GM23338 (cell line): Measurements from ENCODE around the gene ABCA5. TPM values are rescaled to one million over a fixed set of nuclear protein-coding genes. Genes with fewer than 3 reads are reported as not detected.

Experiments
- ATAC-seq: fragments of 200-7000 bp; cut with Tn5 transposase; 3 replicates; pipeline ENCODE4 v1.9.1; 2020
- DNase-seq: peaks from one replicate; pipeline ENCODE4 v3.0.0-alpha.2; 2015; ENCODE audit warnings: low spot score
- H2AFZ ChIP-seq: fragments of 200-600 bp; sonication (generic); 2 replicates; pipeline ENCODE4 v1.8.0; 2016; ENCODE audit warnings: antibody characterized with exemption, mild to moderate bottlenecking, moderate library complexity
- H3F3A ChIP-seq: fragments of 200-600 bp; sonication (generic); replicated peaks from 2 replicates; pipeline ENCODE4 v1.8.0; 2017; ENCODE audit warnings: antibody characterized with exemption, mixed run types, low read depth
- H3K27ac ChIP-seq: fragments of 200-600 bp; sonication (generic); 2 replicates; pipeline ENCODE4 v1.6.1; 2016; ENCODE audit warnings: low read depth
- H3K27me3 ChIP-seq: fragments of 200-600 bp; sonication (generic); 2 replicates; pipeline ENCODE4 v1.8.0; 2016; ENCODE audit warnings: mild to moderate bottlenecking, mixed run types, moderate library complexity; ENCODE audit not compliant: insufficient read depth
- H3K36me3 ChIP-seq: fragments of 200-600 bp; sonication (generic); 2 replicates; pipeline ENCODE4 v1.8.0; 2016; ENCODE audit warnings: mild to moderate bottlenecking; ENCODE audit not compliant: insufficient read depth
- H3K4me1 ChIP-seq: fragments of 200-600 bp; sonication (generic); 2 replicates; pipeline ENCODE4 v1.8.0; 2016; ENCODE audit warnings: mild to moderate bottlenecking, moderate library complexity; ENCODE audit not compliant: insufficient read depth
- H3K4me2 ChIP-seq: fragments of 200-600 bp; sonication (generic); 2 replicates; pipeline ENCODE4 v1.7.1; 2017; ENCODE audit warnings: mixed run types
- H3K4me3 ChIP-seq: fragments of 200-600 bp; sonication (generic); 2 replicates; pipeline ENCODE4 v1.6.1; 2016; ENCODE audit warnings: mixed run types
- H3K79me2 ChIP-seq: fragments of 200-600 bp; sonication (generic); replicated peaks from 2 replicates; pipeline ENCODE4 v1.8.0; 2017; ENCODE audit warnings: mild to moderate bottlenecking; ENCODE audit not compliant: insufficient read depth
- H3K9me2 ChIP-seq: fragments of 200-600 bp; sonication (generic); 2 replicates; pipeline ENCODE4 v1.8.0; 2017; ENCODE audit not compliant: insufficient read depth
- H4K20me1 ChIP-seq: fragments of 200-600 bp; sonication (generic); replicated peaks from 2 replicates; pipeline ENCODE4 v1.8.0; 2017; ENCODE audit warnings: mild to moderate bottlenecking; ENCODE audit not compliant: insufficient read depth
- H3K27ac Mint-ChIP-seq: 2 replicates; pipeline ENCODE4 v1.8.0; 2020; ENCODE audit warnings: inconsistent platforms, mild to moderate bottlenecking, moderate library complexity, mixed read lengths
- H3K27me3 Mint-ChIP-seq: 3 replicates; pipeline ENCODE4 v1.8.0; 2022; ENCODE audit warnings: low read depth, mild to moderate bottlenecking, moderate library complexity, mixed read lengths, inconsistent platforms; ENCODE audit not compliant: insufficient read depth, poor library complexity
- H3K36me3 Mint-ChIP-seq: 3 replicates; pipeline ENCODE4 v1.8.0; 2021; ENCODE audit warnings: low read depth, mild to moderate bottlenecking, inconsistent platforms, moderate library complexity, mixed read lengths
- H3K4me1 Mint-ChIP-seq: 3 replicates; pipeline ENCODE4 v1.8.0; 2020; ENCODE audit warnings: mild to moderate bottlenecking, inconsistent platforms, mixed read lengths
- H3K4me3 Mint-ChIP-seq: 3 replicates; pipeline ENCODE4 v1.8.0; 2021; ENCODE audit warnings: moderate library complexity, mild to moderate bottlenecking, inconsistent platforms, mixed read lengths
- H3K9me3 Mint-ChIP-seq: 3 replicates; pipeline ENCODE4 v1.8.0; 2020; ENCODE audit warnings: moderate library complexity, mild to moderate bottlenecking, inconsistent platforms, mixed read lengths
- CREB1 ChIP-seq: fragments of 250-450 bp; sonication (Bioruptor Pico); IDR thresholded peaks from 2 replicates; pipeline ENCODE4 v1.5.0; 2020; ENCODE audit warnings: low read depth, mild to moderate bottlenecking, moderate library complexity
- EZH2 ChIP-seq: fragments of 200-600 bp; sonication (generic); IDR thresholded peaks from one replicate; pipeline ENCODE4 v1.8.0; 2017; ENCODE audit warnings: antibody characterized with exemption, mild to moderate bottlenecking, low read depth; ENCODE audit not compliant: unreplicated experiment
- EZH2phosphoT487 ChIP-seq: fragments of 200-600 bp; sonication (generic); IDR thresholded peaks from one replicate; pipeline ENCODE4 v1.8.1; 2018; ENCODE audit warnings: antibody characterized with exemption; ENCODE audit not compliant: unreplicated experiment
- JUNB ChIP-seq: IDR thresholded peaks from one replicate; pipeline ENCODE4 v1.6.1; 2016; ENCODE audit warnings: antibody characterized with exemption; ENCODE audit not compliant: unreplicated experiment
- NANOG ChIP-seq: IDR thresholded peaks from 2 replicates; pipeline ENCODE4 v1.6.1; 2016; ENCODE audit warnings: antibody characterized with exemption, borderline replicate concordance
- POLR2AphosphoS5 ChIP-seq: IDR thresholded peaks from 2 replicates; pipeline ENCODE4 v1.6.1; 2016; ENCODE audit warnings: antibody characterized with exemption, low read depth
- STAT1 ChIP-seq: IDR thresholded peaks from one replicate; pipeline ENCODE4 v1.6.1; 2016; ENCODE audit warnings: antibody characterized with exemption; ENCODE audit not compliant: unreplicated experiment
- ZNF114 ChIP-seq: fragments of 250-450 bp; sonication (Bioruptor Pico); IDR thresholded peaks from 2 replicates; pipeline ENCODE4 v1.5.0; 2020; ENCODE audit warnings: mild to moderate bottlenecking, moderate library complexity
- ZNF331 ChIP-seq: fragments of 250-450 bp; sonication (Bioruptor Pico); IDR thresholded peaks from 2 replicates; pipeline ENCODE4 v1.5.0; 2020; ENCODE audit warnings: low read depth, mild to moderate bottlenecking, moderate library complexity
- ZNF462 ChIP-seq: fragments of 250-450 bp; sonication (Bioruptor Pico); IDR thresholded peaks from 2 replicates; pipeline ENCODE4 v1.5.0; 2020; ENCODE audit warnings: mild to moderate bottlenecking, moderate library complexity
- polyA plus RNA-seq: library from polyadenylated mRNA; unstranded; fragments of >200 nt; fragmentation: Nextera tagmentation; extraction: Ambion mirVana; gene quantifications from 2 replicates; pipeline ENCODE4 v1.2.1, GENCODE V29; 2016
- total RNA-seq: library from RNA; depleted of rRNA; stranded (reverse); fragments of >200 nt; shearing (Covaris generic); gene quantifications from 2 replicates; pipeline ENCODE4 v1.2.3, GENCODE V29; 2014
- TF ChIP-seq, protein P1 (sequence below), 2 experiments: fragments of 200-600 bp in 1 of 2; sonication (generic) in 1 of 2; conservative IDR thresholded peaks; 2 replicates each; pipeline versions ENCODE4 v1.5.1 to v1.6.1; 2016 to 2017; ENCODE audit warnings: antibody characterized with exemption in 2 of 2, low read depth in 2 of 2, mild to moderate bottlenecking in 2 of 2, moderate library complexity in 1 of 2
- TF ChIP-seq, protein P2 (sequence below): IDR thresholded peaks from 2 replicates; pipeline ENCODE4 v1.6.1; 2016; ENCODE audit warnings: antibody characterized with exemption

ABCA5 gene
- total and polyA plus RNA-seq, 2 experiments from 2014 or later = 3.1 to 3.4 TPM

DNA sequence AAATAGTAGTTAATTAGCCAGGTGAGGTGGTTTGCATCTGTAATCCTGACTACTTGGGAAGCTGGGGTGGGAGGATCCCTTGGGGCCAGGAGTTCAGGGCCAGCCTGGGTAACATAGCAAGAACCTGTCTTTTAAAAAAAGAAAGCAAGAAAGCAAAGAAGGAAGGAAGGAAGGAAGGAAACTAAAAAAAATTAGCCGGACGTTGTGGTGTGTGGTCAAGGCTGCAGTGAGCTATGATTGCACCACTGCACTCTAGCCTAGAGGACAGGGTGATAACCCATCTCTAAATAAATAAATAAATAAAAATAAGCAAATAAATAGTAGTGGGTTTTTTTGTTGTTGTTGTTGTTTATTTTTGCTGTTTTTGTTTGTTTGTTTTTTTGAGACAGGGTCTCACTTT lies 48.3 kb upstream of the ABCA5 start (continued):
- no peak for TF ChIP-seq ZNF331
- TF ChIP-seq, protein P1, sequence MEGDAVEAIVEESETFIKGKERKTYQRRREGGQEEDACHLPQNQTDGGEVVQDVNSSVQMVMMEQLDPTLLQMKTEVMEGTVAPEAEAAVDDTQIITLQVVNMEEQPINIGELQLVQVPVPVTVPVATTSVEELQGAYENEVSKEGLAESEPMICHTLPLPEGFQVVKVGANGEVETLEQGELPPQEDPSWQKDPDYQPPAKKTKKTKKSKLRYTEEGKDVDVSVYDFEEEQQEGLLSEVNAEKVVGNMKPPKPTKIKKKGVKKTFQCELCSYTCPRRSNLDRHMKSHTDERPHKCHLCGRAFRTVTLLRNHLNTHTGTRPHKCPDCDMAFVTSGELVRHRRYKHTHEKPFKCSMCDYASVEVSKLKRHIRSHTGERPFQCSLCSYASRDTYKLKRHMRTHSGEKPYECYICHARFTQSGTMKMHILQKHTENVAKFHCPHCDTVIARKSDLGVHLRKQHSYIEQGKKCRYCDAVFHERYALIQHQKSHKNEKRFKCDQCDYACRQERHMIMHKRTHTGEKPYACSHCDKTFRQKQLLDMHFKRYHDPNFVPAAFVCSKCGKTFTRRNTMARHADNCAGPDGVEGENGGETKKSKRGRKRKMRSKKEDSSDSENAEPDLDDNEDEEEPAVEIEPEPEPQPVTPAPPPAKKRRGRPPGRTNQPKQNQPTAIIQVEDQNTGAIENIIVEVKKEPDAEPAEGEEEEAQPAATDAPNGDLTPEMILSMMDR (conservative IDR thresholded peaks at IDR 0.05; ENCODE audit: low read depth in 2 of 2) = no peak
- TF ChIP-seq STAT1 = no peak
- TF ChIP-seq CREB1 = no peak
- no peak for TF ChIP-seq EZH2
- no peak for TF ChIP-seq EZH2phosphoT487
- no peak for TF ChIP-seq ZNF114
- TF ChIP-seq POLR2AphosphoS5 = no peak

DNA sequence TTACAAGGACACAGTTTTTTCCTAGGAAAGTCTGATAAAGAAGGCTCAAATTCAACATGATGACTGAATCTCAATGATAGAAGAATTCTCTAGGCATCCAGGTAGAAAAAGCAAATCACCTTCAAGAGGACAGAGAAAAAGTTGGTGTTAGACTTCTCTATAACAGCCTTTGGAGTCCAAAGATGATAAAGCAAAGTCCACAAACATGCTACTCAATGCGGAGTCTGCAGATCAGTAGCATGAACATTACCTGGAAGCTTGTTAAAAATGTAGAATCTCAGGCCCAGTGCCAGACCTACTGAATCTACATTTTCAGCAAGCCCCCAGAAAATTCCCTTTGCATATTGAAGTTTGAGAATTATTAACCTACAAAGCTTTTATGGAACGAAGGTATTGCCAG lies 46.1 kb upstream of the ABCA5 start:
- no peak overlapping the region for H3K4me3 Mint-ChIP-seq
- no peaks in the 10 kb centered on the region for H3K27me3 Mint-ChIP-seq
- Histone ChIP-seq H3F3A (no peaks in the 10 kb centered on the region), H3K4me3 (no peak overlapping the region), H2AFZ (no peak overlapping the region), H3K27me3 (no peaks in the 10 kb centered on the region), H3K27ac (no peak overlapping the region), H3K9me2 (no peaks in the 10 kb centered on the region), H3K36me3 (no peaks in the 10 kb centered on the region), H3K4me1 (peaks cover 11% of the 10 kb centered on the region), H3K79me2 (no peaks in the 10 kb centered on the region), H4K20me1 (no peaks in the 10 kb centered on the region), H3K4me2 (no peak overlapping the region)
- H3K4me1 Mint-ChIP-seq = peaks cover 9% of the 10 kb centered on the region; the same call in 2 of the 3 replicates
- H3K27ac Mint-ChIP-seq = no peak overlapping the region
- TF ChIP-seq CREB1 (no peak), ZNF114 (no peak), EZH2 (no peak), JUNB (no peak), EZH2phosphoT487 (no peak), NANOG (no peak), ZNF331 (no peak), ZNF462 (CRISPR knock-in tag) (no peak)
- TF ChIP-seq, protein P2, sequence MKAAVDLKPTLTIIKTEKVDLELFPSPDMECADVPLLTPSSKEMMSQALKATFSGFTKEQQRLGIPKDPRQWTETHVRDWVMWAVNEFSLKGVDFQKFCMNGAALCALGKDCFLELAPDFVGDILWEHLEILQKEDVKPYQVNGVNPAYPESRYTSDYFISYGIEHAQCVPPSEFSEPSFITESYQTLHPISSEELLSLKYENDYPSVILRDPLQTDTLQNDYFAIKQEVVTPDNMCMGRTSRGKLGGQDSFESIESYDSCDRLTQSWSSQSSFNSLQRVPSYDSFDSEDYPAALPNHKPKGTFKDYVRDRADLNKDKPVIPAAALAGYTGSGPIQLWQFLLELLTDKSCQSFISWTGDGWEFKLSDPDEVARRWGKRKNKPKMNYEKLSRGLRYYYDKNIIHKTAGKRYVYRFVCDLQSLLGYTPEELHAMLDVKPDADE = no peak
- TF ChIP-seq, protein P1 (conservative IDR thresholded peaks at IDR 0.05; ENCODE audit: low read depth in 2 of 2) = no peak
- no peaks in the 10 kb centered on the region for H3K9me3 Mint-ChIP-seq
- ATAC-seq (no peak), DNase-seq (no peak)
- no peaks in the 10 kb centered on the region for H3K36me3 Mint-ChIP-seq
